Breast epithelium (tissue), 4 donors: Measurements from ENCODE around the gene KIAA2012. TPM values are rescaled to one million over a fixed set of nuclear protein-coding genes. Genes with fewer than 3 reads are reported as not detected.

Source experiments
- DNase-seq, 2 donors: peaks; one replicate each; pipeline ENCODE4 v3.0.0-alpha.2; 2019; ENCODE audit warnings: low spot score in 2 of 2
- H3K27ac ChIP-seq, 2 donors: fragments of 200-600 bp; sonication (generic) in 1 of 2; one replicate each; pipeline ENCODE4 v1.5.1; 2016 to 2019; ENCODE audit warnings: mild to moderate bottlenecking in 1 of 2
- H3K27me3 ChIP-seq, 2 donors: fragments of 200-600 bp; sonication (generic) in 1 of 2; one replicate each; pipeline versions ENCODE4 v1.5.1 to v1.6.0; 2017 to 2019; ENCODE audit warnings: control low read depth in 1 of 2, mild to moderate bottlenecking in 1 of 2
- H3K36me3 ChIP-seq: fragments of 200-600 bp; one replicate; pipeline ENCODE4 v1.5.1; 2019
- H3K4me1 ChIP-seq, 2 donors: fragments of 200-600 bp; sonication (generic); one replicate each; pipeline ENCODE4 v1.5.1; 2016 to 2019; ENCODE audit warnings: control low read depth in 1 of 2
- H3K4me3 ChIP-seq, 3 donors: fragments of 200-600 bp; sonication (generic); 1 replicate in 2 of 3; 2 replicates in 1 of 3; pipeline ENCODE4 v1.5.1; 2016 to 2019; ENCODE audit warnings: mild to moderate bottlenecking in 3 of 3, moderate library complexity in 2 of 3
- H3K9me3 ChIP-seq, 2 donors: fragments of 200-600 bp; sonication (generic) in 1 of 2; one replicate each; pipeline ENCODE4 v1.5.1; 2016 to 2019; ENCODE audit warnings: control low read depth in 1 of 2
- CTCF ChIP-seq, 3 donors: fragments of 450-650 bp; IDR thresholded peaks; one replicate each; pipeline ENCODE4 v1.5.1; 2016 to 2017; ENCODE audit warnings: antibody characterized with exemption in 3 of 3, mild to moderate bottlenecking in 3 of 3, moderate library complexity in 3 of 3
- POLR2A ChIP-seq: fragments of 450-650 bp; IDR thresholded peaks from one replicate; pipeline ENCODE4 v1.6.1; 2016; ENCODE audit warnings: antibody characterized with exemption, mild to moderate bottlenecking, moderate library complexity
- POLR2AphosphoS5 ChIP-seq, 3 donors: sonication (generic); formaldehyde crosslinking; IDR thresholded peaks; one replicate each; pipeline ENCODE4 v1.6.1; 2017; ENCODE audit warnings: antibody characterized with exemption in 3 of 3
- intact Hi-C: fragments of 100-400 bp; cut with DNase I; formaldehyde crosslinking; loops from one replicate; pipeline ENCODE4 v1.15.1; 2023; ENCODE audit warnings: low total_unique reads
- total RNA-seq, 3 donors: library from RNA; depleted of rRNA; stranded (reverse); fragments of >200 nt; gene quantifications; one replicate each; pipeline ENCODE4 v1.1.0, GENCODE V29; 2016

The KIAA2012 gene
- total RNA-seq, 3 donors from 2014 or later: not detected

GRCh38 chr2:202094426-202094986 lies 21.5 kb downstream of the KIAA2012 start:
- Histone ChIP-seq H3K27ac (no peak overlapping the region), H3K9me3 (no peaks in the 10 kb centered on the region), H3K27me3 (no peaks in the 10 kb centered on the region), H3K36me3 (no peaks in the 10 kb centered on the region), H3K4me3 (no peak overlapping the region), H3K4me1 (peaks cover 3 to 5% of the 10 kb centered on the region in 2 donors)
- DNase-seq: no peak
- TF ChIP-seq POLR2AphosphoS5 (IDR thresholded peaks at IDR 0.05) (no peak), POLR2A (no peak), CTCF (IDR thresholded peaks at IDR 0.05) (no peak)
- intact Hi-C loops: no loop called here

GRCh38 chr2:202095235-202095634 lies 22.2 kb downstream of the KIAA2012 start:
- no peaks in the 10 kb centered on the region for H3K9me3 ChIP-seq
- H3K36me3 ChIP-seq: no peaks in the 10 kb centered on the region
- no peak overlapping the region for H3K27ac ChIP-seq
- intact Hi-C loops: no loop called here
- H3K4me3 ChIP-seq: no peak overlapping the region
- H3K27me3 ChIP-seq: no peaks in the 10 kb centered on the region
- no peak for DNase-seq
- no peak for TF ChIP-seq POLR2AphosphoS5 (IDR thresholded peaks at IDR 0.05)
- no peak for TF ChIP-seq POLR2A
- TF ChIP-seq CTCF (IDR thresholded peaks at IDR 0.05): no peak
- H3K4me1 ChIP-seq: peaks cover 3 to 5% of the 10 kb centered on the region in 2 donors

- TF ChIP-seq CTCF (IDR thresholded peaks at IDR 0.05) (no peak), POLR2AphosphoS5 (IDR thresholded peaks at IDR 0.05) (no peak), POLR2A (no peak)
- no peaks in the 10 kb centered on the region for H3K9me3 ChIP-seq
- no peak overlapping the region for H3K4me3 ChIP-seq
- H3K4me1 ChIP-seq: no peaks in the 10 kb centered on the region
- intact Hi-C loops: no loop called here
- no peaks in the 10 kb centered on the region for H3K36me3 ChIP-seq
- no peak overlapping the region for H3K27ac ChIP-seq
- DNase-seq: no peak
- H3K27me3 ChIP-seq: no peaks in the 10 kb centered on the region
Measured at GRCh38 chr2:202096736-202097135, 23.7 kb downstream of the KIAA2012 start.

GRCh38 chr2:202098291-202098690 lies 25.2 kb downstream of the KIAA2012 start:
- Histone ChIP-seq H3K27ac (no peak overlapping the region), H3K9me3 (no peaks in the 10 kb centered on the region), H3K27me3 (no peaks in the 10 kb centered on the region), H3K4me1 (no peaks in the 10 kb centered on the region), H3K36me3 (no peaks in the 10 kb centered on the region), H3K4me3 (no peak overlapping the region)
- intact Hi-C loops: no loop called here
- TF ChIP-seq POLR2AphosphoS5 (IDR thresholded peaks at IDR 0.05): no peak
- no peak for TF ChIP-seq POLR2A
- TF ChIP-seq CTCF (IDR thresholded peaks at IDR 0.05): no peak
- no peak for DNase-seq

- Histone ChIP-seq H3K27ac (peak overlapping the region; percentile 48 to 68), H3K9me3 (no peaks in the 10 kb centered on the region), H3K27me3 (no peaks in the 10 kb centered on the region), H3K4me3 (no peak overlapping the region), H3K36me3 (no peaks in the 10 kb centered on the region), H3K4me1 (no peaks in the 10 kb centered on the region)
- intact Hi-C loops: no loop called here
- DNase-seq: peak in 1 of 2 donors; percentile 73
- TF ChIP-seq POLR2A (no peak), POLR2AphosphoS5 (IDR thresholded peaks at IDR 0.05) (peak in 2 of 3 donors; percentile 12 to 59)
Measured at GRCh38 chr2:202099515-202099914, 26.5 kb downstream of the KIAA2012 start.
